ENCODE data around the gene SLC35A5. TPM values are rescaled to one million over a fixed set of nuclear protein-coding genes. Genes with fewer than 3 reads are reported as not detected.

SLC35A5 gene
- total and polyA plus RNA-seq, 2 of the 8 experiments (the other 6 are each of a cell fraction or from before 2014, with no cell fraction given): 36.5 to 38.6 TPM

DNA sequence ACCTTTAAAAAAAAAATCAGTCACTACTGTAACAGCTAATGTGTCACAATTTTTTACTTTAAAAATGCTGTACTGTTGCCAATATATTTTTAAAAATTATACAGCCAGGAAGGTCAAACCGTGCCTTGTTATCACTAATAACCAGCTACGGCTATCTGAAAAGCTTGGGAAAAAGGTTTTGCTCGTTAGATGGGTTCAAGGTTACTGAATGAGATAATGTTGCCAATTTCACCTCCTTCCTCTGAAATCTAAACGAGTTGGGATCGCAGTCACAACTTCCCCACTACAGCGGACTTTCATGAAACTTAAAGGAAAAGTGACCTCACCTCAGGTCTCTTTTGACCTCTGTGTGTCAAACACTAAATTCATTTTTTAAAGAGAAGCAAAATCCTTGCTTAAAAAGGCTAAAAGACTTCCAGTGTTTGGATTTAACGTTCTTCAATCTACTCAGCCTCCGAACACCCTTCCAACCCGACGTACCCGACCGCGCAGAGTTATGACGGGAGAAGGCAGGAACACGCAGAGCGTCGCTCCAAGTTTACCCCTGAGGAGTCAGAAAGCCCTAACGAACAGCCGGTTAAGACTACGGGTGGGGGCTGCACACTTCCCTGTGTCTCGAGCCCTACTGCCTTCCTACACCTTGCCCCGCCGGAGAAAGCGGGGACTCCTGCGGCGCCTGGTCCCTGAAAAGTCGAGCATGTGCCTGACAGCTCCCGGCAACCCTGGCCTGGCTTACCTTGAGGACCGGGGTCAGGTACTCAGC lies 943 bp upstream of the SLC35A5 start (continued):
- TF ChIP-seq, protein P1, sequence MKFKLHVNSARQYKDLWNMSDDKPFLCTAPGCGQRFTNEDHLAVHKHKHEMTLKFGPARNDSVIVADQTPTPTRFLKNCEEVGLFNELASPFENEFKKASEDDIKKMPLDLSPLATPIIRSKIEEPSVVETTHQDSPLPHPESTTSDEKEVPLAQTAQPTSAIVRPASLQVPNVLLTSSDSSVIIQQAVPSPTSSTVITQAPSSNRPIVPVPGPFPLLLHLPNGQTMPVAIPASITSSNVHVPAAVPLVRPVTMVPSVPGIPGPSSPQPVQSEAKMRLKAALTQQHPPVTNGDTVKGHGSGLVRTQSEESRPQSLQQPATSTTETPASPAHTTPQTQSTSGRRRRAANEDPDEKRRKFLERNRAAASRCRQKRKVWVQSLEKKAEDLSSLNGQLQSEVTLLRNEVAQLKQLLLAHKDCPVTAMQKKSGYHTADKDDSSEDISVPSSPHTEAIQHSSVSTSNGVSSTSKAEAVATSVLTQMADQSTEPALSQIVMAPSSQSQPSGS (IDR thresholded peaks at IDR 0.05; ENCODE audit: low read length): no peak
- TF ChIP-seq CHD2 (IDR thresholded peaks at IDR 0.05; ENCODE audit: low read length): no peak
- TF ChIP-seq, protein P2, sequence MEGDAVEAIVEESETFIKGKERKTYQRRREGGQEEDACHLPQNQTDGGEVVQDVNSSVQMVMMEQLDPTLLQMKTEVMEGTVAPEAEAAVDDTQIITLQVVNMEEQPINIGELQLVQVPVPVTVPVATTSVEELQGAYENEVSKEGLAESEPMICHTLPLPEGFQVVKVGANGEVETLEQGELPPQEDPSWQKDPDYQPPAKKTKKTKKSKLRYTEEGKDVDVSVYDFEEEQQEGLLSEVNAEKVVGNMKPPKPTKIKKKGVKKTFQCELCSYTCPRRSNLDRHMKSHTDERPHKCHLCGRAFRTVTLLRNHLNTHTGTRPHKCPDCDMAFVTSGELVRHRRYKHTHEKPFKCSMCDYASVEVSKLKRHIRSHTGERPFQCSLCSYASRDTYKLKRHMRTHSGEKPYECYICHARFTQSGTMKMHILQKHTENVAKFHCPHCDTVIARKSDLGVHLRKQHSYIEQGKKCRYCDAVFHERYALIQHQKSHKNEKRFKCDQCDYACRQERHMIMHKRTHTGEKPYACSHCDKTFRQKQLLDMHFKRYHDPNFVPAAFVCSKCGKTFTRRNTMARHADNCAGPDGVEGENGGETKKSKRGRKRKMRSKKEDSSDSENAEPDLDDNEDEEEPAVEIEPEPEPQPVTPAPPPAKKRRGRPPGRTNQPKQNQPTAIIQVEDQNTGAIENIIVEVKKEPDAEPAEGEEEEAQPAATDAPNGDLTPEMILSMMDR (IDR thresholded peaks at IDR 0.05; ENCODE audit: control extremely low read depth in 1 of 3, insufficient read depth in 1 of 3, low read depth in 1 of 3, low read length in 3 of 3): no peak
- TF ChIP-seq CHD1 (IDR thresholded peaks at IDR 0.05; ENCODE audit: low read depth, low read length): no peak
- TF ChIP-seq, protein P3, sequence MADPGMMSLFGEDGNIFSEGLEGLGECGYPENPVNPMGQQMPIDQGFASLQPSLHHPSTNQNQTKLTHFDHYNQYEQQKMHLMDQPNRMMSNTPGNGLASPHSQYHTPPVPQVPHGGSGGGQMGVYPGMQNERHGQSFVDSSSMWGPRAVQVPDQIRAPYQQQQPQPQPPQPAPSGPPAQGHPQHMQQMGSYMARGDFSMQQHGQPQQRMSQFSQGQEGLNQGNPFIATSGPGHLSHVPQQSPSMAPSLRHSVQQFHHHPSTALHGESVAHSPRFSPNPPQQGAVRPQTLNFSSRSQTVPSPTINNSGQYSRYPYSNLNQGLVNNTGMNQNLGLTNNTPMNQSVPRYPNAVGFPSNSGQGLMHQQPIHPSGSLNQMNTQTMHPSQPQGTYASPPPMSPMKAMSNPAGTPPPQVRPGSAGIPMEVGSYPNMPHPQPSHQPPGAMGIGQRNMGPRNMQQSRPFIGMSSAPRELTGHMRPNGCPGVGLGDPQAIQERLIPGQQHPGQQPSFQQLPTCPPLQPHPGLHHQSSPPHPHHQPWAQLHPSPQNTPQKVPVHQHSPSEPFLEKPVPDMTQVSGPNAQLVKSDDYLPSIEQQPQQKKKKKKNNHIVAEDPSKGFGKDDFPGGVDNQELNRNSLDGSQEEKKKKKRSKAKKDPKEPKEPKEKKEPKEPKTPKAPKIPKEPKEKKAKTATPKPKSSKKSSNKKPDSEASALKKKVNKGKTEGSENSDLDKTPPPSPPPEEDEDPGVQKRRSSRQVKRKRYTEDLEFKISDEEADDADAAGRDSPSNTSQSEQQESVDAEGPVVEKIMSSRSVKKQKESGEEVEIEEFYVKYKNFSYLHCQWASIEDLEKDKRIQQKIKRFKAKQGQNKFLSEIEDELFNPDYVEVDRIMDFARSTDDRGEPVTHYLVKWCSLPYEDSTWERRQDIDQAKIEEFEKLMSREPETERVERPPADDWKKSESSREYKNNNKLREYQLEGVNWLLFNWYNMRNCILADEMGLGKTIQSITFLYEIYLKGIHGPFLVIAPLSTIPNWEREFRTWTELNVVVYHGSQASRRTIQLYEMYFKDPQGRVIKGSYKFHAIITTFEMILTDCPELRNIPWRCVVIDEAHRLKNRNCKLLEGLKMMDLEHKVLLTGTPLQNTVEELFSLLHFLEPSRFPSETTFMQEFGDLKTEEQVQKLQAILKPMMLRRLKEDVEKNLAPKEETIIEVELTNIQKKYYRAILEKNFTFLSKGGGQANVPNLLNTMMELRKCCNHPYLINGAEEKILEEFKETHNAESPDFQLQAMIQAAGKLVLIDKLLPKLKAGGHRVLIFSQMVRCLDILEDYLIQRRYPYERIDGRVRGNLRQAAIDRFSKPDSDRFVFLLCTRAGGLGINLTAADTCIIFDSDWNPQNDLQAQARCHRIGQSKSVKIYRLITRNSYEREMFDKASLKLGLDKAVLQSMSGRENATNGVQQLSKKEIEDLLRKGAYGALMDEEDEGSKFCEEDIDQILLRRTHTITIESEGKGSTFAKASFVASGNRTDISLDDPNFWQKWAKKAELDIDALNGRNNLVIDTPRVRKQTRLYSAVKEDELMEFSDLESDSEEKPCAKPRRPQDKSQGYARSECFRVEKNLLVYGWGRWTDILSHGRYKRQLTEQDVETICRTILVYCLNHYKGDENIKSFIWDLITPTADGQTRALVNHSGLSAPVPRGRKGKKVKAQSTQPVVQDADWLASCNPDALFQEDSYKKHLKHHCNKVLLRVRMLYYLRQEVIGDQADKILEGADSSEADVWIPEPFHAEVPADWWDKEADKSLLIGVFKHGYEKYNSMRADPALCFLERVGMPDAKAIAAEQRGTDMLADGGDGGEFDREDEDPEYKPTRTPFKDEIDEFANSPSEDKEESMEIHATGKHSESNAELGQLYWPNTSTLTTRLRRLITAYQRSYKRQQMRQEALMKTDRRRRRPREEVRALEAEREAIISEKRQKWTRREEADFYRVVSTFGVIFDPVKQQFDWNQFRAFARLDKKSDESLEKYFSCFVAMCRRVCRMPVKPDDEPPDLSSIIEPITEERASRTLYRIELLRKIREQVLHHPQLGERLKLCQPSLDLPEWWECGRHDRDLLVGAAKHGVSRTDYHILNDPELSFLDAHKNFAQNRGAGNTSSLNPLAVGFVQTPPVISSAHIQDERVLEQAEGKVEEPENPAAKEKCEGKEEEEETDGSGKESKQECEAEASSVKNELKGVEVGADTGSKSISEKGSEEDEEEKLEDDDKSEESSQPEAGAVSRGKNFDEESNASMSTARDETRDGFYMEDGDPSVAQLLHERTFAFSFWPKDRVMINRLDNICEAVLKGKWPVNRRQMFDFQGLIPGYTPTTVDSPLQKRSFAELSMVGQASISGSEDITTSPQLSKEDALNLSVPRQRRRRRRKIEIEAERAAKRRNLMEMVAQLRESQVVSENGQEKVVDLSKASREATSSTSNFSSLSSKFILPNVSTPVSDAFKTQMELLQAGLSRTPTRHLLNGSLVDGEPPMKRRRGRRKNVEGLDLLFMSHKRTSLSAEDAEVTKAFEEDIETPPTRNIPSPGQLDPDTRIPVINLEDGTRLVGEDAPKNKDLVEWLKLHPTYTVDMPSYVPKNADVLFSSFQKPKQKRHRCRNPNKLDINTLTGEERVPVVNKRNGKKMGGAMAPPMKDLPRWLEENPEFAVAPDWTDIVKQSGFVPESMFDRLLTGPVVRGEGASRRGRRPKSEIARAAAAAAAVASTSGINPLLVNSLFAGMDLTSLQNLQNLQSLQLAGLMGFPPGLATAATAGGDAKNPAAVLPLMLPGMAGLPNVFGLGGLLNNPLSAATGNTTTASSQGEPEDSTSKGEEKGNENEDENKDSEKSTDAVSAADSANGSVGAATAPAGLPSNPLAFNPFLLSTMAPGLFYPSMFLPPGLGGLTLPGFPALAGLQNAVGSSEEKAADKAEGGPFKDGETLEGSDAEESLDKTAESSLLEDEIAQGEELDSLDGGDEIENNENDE (IDR thresholded peaks at IDR 0.05; ENCODE audit: insufficient replicate concordance, low read length): no peak
